Adrenal gland (tissue), 5 donors: ENCODE measurements around the gene KDM4C.

Source experiments
- POLR2A ChIP-seq, 2 donors: fragments of 450-650 bp; IDR thresholded peaks; one replicate each; pipeline ENCODE4 v1.6.1; 2017; ENCODE audit warnings: antibody characterized with exemption in 2 of 2, mild to moderate bottlenecking in 2 of 2, moderate library complexity in 1 of 2
- TF ChIP-seq, protein P1 (sequence below), 6 experiments: fragments of 450-650 bp in 4 of 6; fragments of 200-600 bp in 2 of 6; sonication (generic) in 1 of 6; IDR thresholded peaks; 1 replicate in 5 of 6; 2 replicates in 1 of 6; pipeline versions ENCODE4 v1.5.1 to v1.8.0; 2016 to 2021; ENCODE audit warnings: antibody characterized with exemption in 6 of 6, mild to moderate bottlenecking in 2 of 6, moderate library complexity in 1 of 6
- donor health status: DM: no; HTN: no; CAD: no.

DNA sequence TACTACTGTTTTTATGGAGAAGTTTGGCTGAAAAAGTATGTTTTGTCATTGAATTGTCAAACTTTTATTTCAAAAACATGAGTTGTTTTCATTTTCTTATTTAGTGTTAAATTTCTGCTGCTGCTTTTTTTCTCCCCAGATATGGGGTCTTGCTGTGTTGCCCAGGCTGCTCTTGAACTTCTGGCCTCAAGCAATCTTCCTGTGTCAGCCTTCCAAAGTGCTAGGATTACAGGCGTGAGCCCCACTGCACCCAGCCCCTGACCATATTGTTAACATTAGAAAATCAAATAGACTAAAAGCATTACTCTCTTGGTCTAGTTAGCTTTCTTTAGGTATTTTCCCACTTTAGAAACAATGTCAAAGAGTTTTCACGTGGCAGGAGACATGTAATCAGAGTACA, 215.3 kb downstream of the KDM4C start:
- TF ChIP-seq, protein P1, sequence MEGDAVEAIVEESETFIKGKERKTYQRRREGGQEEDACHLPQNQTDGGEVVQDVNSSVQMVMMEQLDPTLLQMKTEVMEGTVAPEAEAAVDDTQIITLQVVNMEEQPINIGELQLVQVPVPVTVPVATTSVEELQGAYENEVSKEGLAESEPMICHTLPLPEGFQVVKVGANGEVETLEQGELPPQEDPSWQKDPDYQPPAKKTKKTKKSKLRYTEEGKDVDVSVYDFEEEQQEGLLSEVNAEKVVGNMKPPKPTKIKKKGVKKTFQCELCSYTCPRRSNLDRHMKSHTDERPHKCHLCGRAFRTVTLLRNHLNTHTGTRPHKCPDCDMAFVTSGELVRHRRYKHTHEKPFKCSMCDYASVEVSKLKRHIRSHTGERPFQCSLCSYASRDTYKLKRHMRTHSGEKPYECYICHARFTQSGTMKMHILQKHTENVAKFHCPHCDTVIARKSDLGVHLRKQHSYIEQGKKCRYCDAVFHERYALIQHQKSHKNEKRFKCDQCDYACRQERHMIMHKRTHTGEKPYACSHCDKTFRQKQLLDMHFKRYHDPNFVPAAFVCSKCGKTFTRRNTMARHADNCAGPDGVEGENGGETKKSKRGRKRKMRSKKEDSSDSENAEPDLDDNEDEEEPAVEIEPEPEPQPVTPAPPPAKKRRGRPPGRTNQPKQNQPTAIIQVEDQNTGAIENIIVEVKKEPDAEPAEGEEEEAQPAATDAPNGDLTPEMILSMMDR (IDR thresholded peaks at IDR 0.05): no peak
- TF ChIP-seq POLR2A (IDR thresholded peaks at IDR 0.05): no peak
